ENCODE measurements around the gene LBP.
"Not testable (repeated sequence)": the region's sequence is repeated elsewhere in the genome, so short reads cannot be mapped to it uniquely, and the experiment has no call there.

The LBP gene, protein sequence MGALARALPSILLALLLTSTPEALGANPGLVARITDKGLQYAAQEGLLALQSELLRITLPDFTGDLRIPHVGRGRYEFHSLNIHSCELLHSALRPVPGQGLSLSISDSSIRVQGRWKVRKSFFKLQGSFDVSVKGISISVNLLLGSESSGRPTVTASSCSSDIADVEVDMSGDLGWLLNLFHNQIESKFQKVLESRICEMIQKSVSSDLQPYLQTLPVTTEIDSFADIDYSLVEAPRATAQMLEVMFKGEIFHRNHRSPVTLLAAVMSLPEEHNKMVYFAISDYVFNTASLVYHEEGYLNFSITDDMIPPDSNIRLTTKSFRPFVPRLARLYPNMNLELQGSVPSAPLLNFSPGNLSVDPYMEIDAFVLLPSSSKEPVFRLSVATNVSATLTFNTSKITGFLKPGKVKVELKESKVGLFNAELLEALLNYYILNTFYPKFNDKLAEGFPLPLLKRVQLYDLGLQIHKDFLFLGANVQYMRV
- 0 to 1.8 (median 0) reads per million in 17 experiments for total RNA-seq

DNA sequence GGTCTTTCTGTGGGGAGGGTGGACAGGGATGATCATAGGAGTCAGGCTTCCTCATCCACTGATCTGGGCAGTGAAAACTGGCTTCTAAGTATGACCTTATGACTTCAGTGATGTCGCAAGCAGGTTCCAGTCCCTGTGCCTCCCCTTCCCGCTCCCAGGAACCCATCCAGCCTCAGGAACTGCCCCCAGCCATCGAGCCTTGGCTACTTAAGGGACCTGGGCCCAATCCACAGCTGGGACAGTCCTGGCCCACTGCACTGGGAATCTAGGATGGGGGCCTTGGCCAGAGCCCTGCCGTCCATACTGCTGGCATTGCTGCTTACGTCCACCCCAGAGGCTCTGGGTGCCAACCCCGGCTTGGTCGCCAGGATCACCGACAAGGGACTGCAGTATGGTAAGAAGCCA is at the start of gene LBP:
LBP (plus strand) TSS at position 236 of the 405 bp plus-strand sequence; CDS start at position 271, 35 bp downstream.
- no peak for DNase-seq

DNA sequence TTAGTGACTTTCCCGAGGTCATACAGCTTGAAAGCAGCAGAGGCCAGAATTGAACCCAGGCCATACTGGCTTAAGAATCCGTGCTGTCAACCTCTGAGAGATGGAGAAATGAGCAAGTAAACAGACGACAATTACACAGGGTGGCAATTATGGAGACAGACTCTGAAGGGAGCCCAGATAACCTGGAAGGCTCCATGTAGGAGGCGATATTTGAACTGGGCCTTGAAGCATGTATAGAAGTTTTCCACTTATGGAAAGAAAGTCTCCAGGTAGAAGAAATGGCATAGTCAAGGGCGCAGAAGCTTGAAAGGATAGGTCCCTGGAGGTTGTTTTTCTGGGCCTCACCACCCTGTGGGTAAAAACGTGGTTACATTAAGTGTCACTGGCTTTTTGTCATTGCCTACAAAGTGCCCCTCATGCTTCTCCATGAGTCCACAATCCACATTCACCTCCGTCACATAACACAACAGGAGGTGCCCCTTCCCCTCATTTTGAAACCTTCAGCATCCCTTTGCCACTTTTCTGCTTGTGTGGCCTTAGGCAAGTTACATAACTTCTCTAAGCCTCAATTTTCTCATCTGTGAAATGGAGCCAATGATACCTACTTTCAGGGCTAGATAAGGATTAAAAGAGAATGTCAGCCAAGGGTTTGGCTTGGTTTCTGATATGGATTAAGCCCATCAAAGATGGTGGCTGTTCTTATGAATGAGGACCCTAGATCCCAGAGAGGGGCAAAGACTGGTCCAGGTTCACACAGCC is 48.2 kb upstream of the LBP start:
- DNase-seq, result no peak

DNA sequence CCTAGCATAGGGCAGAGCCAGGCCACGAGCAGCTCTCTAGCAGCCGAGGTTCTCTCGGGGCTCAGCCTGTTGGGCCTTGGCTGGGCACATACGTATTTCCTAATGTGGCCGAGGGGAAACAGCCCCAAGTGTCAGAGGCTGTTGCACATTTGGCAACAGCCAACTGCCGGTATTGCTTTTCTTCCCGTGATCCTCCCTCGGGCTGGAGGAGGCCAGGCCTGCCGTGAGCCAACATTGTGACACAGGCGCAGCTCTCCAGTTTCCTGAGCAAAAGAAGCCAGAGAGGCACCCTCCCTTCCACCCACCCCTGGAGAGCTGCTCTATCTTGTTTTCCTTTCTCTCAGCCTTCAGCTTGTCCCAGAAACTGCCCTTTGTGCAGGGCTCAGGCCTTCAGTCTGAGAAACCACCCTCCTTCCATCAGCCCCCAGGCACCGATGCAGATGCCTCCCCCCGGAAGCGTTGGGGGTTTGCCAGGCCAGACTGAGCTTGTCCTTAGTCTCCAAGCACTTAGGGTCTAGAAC is 47.5 kb upstream of the LBP start:
- DNase-seq, result peak; percentile 87 to 95 (median 92)

- DNase-seq, result no peak
These were observed 46.3 kb upstream of the LBP start for GRCh38 chr20:38299963-38300362.

DNA sequence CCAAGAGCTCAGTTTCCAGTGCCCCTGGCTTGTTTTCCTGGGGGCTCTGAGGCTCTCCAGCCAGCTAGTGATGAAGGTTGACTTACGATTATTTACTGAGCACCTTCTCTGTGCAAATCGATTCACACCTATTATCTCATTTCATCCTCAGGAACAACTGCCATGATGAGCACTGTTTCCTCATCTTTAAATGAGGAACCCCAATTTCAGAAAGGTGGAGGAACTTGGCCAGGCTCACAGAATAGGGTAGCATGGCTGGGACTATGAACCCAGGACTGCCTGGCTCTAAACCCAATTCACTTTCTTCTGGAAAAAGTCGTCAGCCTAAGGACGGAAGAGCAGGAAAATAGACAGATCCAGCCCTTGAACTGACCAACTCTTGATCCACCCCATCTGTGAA is 45.8 kb upstream of the LBP start:
- peak in 3 of 4 experiments; percentile 27 to 42 (median 33) for DNase-seq

GRCh38 chr20:38301309-38301708 is 45.0 kb upstream of the LBP start:
- DNase-seq, result peak in 2 of 4 experiments; percentile 26 to 30

DNA sequence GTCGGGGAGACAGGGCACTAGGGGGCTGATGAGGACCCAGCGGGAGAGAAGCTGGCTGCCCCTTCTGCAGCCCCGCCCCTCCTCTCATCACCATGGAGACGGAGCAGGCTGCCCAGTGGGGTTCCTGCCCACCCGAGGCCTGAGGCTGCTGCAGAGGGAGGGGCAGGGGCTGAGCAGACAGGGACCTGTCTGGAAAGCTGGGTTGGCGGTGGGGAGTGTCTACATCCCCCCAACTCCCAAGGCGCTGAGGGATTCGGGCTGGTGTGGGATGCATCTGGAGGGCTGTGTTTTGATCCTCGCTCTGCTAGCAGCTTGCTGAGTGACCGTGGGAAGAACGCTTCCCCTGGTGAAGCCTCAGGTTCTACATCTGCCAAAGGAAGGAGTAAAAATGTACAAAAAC is 43.5 kb upstream of the LBP start:
- DNase-seq, result peak in 2 of 4 experiments; percentile 32 to 48

GRCh38 chr20:38303908-38304379 is 42.3 kb upstream of the LBP start, which contains the start of gene BPI:
TSS of gene BPI (plus strand) at chr20:38304156. CDS start at chr20:38304224, 68 bp downstream.
- peak; percentile 91 to 93 (median 92) for DNase-seq

DNA sequence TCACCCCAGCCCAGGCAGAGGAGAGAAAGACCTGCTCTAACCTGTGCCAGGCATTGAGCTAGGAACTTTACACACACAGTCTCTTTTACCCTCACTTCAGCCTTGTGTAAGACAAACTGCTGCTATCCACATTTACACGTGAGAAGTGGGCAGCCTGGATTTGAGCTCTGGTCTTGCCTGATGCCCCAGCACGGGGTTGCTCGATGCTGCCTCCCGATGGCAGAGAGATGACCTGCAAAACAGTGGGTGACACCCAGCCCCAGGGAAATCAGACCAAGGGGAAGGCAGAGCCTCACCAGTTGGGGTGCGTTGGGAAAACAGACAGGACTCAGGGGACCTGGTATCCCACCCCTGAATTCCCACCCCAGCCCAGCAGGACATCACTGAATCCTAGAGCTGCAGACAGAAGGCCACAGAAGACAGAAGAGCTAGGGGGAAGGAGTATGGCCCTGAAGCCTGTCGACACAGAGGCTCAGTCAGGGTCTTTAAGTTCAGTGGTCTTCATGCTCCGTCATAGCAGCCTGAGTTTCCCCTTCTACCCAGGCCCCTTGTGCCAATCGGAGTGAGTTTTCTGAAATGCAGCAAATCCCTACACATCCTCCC is 41.3 kb upstream of the LBP start:
- DNase-seq, result peak; percentile 80 to 86 (median 84)

GRCh38 chr20:38305541-38305940 is 40.7 kb upstream of the LBP start:
- no peak for DNase-seq

GRCh38 chr20:38306379-38306778 is 39.9 kb upstream of the LBP start:
- DNase-seq, result peak in 3 of 4 experiments; percentile 21 to 40 (median 32)

DNA sequence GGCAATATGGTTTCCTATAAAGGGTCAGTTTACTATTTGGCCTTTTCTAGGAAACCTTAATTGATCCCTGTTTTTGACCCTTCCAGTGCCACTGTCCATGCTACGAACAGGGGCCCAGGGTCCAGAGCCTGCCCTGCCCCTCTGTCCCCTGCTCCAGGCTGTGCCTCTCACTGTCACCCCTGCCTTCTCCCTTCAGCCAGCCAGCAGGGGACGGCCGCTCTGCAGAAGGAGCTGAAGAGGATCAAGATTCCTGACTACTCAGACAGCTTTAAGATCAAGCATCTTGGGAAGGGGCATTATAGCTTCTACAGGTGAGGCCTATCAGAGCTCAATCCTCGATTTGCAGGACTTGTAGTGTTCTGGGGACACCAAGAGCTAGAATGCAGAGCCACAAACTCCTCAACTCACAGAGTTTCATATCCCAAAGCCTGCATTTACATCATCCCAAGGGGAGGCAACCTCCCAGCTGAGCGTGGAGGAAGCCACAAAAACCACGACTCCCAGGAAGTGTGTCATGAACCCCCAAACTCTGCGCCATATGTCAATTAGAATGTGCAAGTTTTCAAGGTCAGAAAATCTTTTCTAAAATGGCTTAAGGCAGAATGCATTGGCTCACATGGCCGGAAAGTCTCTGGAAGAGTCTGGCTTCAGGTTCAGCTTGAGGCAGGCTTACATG is 38.8 kb upstream of the LBP start:
- DNase-seq, result peak; percentile 78 to 88 (median 84)

DNA sequence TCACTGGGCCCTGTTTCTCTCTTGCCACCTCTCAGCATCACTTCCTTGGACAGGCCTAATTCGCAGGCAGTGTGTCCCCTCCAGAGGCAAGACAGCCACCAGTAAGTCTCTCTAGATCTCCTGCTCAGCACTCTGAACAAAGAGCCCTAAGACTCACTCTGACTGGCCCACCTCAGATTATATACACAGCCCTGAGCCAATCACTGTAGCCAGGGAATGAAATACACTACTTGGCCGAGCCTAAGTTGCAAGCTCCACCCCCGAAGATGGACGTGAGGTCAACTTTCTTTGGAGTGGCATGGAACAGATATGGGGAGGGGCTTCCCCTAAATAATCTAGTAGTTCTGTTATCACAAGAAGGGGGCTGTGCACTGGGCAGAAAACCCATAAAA is 38.2 kb upstream of the LBP start:
- DNase-seq, result no peak

GRCh38 chr20:38308447-38308846 is 37.8 kb upstream of the LBP start:
- DNase-seq, result no peak

DNA sequence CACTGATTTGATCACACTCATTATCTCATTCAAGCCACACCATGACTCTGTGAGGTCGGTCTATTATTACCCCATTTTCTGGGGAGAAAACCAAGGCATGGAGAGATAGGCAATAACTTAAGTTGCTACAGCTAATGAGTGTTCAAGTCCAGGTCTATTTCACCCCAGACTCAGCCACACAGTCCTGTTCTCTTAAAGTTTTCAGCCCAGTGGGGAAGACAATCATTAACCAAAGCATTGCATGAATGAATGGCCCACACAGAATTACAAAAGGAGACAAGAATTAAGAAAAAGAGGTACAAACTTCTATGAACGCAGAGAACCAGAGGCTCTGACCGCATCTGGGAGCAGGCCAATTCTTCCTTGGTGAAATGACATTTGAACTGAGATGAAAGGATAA is 35.2 kb upstream of the LBP start:
- DNase-seq, result no peak

DNA sequence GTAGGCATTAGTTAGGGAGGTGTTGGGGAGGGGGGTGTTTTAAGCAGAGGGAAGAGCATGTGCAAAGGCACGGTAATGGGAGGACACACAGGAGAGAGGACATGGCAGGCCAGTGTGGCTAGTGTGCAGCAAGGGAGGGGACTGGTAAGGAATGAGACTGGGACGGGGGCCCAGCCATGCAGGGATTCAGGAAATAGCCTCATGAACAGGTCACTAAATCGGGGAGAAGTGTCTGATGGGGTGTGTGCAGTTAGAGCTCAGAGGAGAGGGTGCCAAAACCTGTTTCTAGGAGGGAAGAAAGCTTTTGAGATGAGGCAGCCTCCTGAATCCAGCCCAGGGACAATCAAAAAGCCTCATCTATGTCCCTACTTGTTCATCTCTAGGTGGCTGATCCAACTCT is 34.8 kb upstream of the LBP start:
- no peak for DNase-seq

DNA sequence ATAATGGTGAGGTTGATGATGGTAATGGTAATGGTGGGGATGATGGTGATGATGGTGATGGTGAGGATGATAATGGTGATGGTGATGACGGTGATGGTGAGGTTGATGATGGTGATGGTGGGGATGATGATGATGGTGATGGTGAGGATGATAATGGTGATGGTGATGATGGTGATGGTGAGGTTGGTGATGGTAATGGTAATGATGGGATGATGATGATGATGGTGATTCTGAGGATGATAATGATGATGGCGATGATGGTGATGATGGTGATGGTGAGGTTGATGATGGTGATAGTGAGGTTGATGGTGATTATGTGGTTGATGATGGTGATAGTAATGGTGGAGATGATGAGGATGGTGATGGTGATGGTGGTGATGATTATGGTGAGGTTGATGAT is 32.6 kb upstream of the LBP start:
- no peak for DNase-seq

DNA sequence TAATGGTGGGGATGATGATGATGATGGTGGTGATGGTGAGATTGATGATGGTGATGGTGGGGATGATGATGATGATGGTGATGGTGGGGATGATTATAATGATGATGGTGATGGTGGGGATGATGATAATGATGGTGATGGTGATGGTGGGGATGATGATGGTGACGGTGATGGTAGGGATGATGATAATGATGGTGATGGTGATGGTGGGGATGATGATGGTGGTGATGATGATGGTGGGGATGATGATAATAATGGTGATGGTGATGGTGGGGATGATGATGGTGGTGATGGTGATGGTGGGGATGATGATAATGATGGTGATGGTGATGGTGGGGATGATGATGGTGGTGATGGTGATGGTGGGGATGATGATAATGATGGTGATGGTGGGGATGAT is 31.9 kb upstream of the LBP start:
- not testable (repeated sequence) for DNase-seq

GRCh38 chr20:38315290-38315966 is 30.9 kb upstream of the LBP start:
- DNase-seq, result no peak

DNA sequence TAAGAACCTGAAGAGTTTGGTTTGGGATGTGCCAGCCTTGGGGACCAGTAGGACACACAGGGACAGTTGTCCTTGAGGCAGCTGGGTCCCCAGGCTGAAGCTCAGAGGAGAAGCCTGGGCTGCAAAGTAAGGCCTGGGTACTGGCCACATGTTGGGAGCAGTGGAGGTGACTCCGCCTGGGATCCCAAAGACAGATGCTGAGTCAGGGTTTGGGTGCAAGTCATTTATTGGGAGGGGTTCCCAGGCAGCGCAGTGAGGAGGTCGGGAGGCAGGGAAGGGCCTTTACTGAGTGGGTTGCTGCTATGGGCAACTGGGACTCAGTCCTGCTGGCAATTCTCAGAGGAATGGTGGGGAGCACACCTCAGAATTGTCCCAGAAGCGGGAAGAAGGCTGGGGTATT is 29.9 kb upstream of the LBP start:
- DNase-seq, result no peak

DNA sequence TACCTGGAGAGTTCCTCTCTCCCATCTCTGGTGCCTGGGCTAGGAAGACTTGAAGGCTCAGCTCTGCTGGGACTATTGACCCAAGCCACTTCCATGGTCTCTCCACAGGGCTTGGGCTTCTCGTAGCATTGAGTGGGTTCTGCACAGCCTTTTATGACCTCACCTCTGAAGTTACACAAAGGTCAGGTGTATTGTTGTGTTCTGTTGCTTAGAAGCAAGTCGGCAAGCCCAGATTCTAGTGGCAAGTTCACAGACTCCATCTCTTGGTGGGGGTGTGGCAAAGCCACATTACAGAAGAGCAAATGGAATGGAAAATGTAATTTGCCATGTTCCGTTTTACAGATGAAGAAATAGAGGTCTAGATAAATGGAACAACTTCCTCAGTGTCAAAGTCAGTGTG is 28.9 kb upstream of the LBP start:
- DNase-seq, result no peak

Measured in suppressor macrophage (primary cell).